ENCODE measurements around the gene PKN2.

- TF ChIP-seq EZH2 (IDR thresholded peaks at IDR 0.05) (no peak), EZH2phosphoT487 (IDR thresholded peaks at IDR 0.05) (no peak)
Measured at GRCh38 chr1:88650676-88651418, 33.2 kb upstream of the PKN2 start.

Data from neural progenitor cell (in vitro differentiated cells).